ENCODE measurements around the gene NFATC2.

NFATC2 gene

DNA sequence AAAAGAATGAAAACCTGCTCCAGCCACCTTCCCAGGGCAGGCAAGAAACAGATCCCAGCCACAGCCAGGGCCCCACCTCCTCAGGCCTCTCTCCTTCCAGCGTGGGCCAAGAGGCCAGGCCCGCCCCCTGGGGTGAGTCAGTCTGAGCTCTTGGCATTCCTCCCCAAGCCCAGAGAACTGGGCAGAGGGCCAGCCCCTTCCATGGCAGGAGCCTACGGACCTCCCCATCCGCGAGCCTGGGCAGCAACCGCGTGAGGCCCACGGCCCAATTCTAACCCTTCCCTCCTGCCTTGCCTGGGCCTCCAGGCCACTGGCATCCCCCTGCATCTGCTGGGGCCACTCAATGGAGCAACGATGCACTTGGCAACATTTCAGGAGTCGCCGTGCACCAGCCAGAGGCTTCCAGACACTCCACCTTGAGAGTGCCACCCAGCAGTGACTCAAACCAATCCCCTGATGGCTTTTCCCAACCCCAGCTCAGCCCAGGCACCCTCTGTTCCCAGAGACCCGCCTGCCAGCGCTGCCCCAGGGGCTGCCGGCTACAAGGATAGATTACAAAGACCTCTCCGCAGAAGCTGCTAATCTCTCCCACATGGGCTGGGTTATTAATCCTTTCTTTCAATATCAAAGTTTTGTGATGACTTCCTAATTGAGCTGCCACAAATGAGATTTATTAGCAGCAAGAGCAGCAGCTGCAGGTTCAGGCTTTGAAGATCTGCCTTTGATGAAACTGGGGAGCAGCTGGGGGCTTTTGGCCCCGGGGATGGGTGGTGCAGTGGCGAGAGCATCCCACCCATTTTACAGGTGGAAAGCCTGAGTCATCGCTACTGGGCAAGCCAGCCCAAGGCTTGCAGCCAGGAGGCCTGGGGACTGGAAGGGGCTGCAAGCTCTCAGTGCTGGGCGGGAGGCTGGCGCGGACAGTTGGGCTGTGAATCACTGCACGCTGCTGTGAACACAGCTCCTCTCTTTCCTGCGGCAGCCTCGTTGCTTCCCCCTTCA lies 85.7 kb downstream of the NFATC2 start:
- H3K4me1 ChIP-seq: peaks cover 0 to 28% (median 17%) of the 10 kb centered on the region in 4 donors
- peak overlapping the region; percentile 69 to 75 for H3K27ac ChIP-seq
- H3K36me3 ChIP-seq: peaks cover 0 to 4% (median 0%) of the 10 kb centered on the region in 3 donors
- TF ChIP-seq, protein P1, sequence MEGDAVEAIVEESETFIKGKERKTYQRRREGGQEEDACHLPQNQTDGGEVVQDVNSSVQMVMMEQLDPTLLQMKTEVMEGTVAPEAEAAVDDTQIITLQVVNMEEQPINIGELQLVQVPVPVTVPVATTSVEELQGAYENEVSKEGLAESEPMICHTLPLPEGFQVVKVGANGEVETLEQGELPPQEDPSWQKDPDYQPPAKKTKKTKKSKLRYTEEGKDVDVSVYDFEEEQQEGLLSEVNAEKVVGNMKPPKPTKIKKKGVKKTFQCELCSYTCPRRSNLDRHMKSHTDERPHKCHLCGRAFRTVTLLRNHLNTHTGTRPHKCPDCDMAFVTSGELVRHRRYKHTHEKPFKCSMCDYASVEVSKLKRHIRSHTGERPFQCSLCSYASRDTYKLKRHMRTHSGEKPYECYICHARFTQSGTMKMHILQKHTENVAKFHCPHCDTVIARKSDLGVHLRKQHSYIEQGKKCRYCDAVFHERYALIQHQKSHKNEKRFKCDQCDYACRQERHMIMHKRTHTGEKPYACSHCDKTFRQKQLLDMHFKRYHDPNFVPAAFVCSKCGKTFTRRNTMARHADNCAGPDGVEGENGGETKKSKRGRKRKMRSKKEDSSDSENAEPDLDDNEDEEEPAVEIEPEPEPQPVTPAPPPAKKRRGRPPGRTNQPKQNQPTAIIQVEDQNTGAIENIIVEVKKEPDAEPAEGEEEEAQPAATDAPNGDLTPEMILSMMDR (IDR thresholded peaks at IDR 0.05): no peak
- peak; percentile 98 to 99 for DNase-seq
- peak overlapping the region; percentile 24 to 30 for H3K4me3 ChIP-seq
- H3K27me3 ChIP-seq: no peaks in the 10 kb centered on the region
- intact Hi-C loops (cut with DNase I; ENCODE audit: low total_unique reads): loop anchor here (10.0 kb wide), 1 partner anchor 502 kb away; the partner anchor contains the start of genes DPM1 and MOCS3
- H3K9me3 ChIP-seq: no peaks in the 10 kb centered on the region

GRCh38 chr20:51454250-51454865 lies 88.2 kb downstream of the NFATC2 start:
- Histone ChIP-seq H3K27ac (no peak overlapping the region), H3K36me3 (peaks cover 0 to 4% (median 0%) of the 10 kb centered on the region in 3 donors), H3K27me3 (no peaks in the 10 kb centered on the region), H3K4me1 (peaks cover 0 to 35% (median 19%) of the 10 kb centered on the region in 4 donors), H3K9me3 (no peaks in the 10 kb centered on the region), H3K4me3 (no peak overlapping the region)
- intact Hi-C loops (cut with DNase I; ENCODE audit: low total_unique reads): loop anchor here (10.0 kb wide), 1 partner anchor 500 kb away; the partner anchor contains the start of genes DPM1 and MOCS3
- TF ChIP-seq, protein P1 (IDR thresholded peaks at IDR 0.05): no peak
- DNase-seq: no peak

DNA sequence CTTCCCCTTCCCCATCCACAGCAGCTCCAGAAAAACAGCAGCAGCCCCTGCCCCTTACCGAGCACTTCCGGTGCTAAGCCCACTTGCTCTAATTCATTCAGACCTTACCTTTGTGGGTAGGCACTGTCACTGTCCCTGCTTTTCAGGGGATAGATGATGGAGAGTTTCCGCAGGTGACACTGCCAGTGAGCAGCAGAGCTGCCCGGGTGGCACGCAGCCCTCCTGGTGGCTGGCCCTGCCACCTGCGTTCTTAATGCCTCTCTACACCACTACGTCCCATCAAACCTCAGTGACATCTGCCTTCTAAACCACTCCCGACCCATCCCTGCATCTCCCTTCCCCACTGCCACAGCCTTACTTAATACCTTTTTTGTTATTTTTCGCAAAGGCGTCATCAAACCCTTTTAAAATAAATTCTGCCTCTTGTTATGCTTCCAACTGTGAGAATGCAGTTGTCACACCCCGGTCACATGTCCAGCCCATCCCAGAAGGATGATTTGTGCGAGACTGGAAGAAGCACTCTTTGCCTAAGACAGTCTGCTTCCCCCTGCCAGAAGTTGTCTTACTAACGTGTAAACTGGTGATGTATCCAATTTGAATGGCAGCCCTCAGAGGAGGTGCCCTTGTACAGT lies 89.7 kb downstream of the NFATC2 start:
- H3K27me3 ChIP-seq: no peaks in the 10 kb centered on the region
- peaks cover 0 to 4% (median 0%) of the 10 kb centered on the region in 3 donors for H3K36me3 ChIP-seq
- H3K4me3 ChIP-seq: no peak overlapping the region
- DNase-seq: no peak
- no peaks in the 10 kb centered on the region for H3K9me3 ChIP-seq
- peaks cover 0 to 47% (median 32%) of the 10 kb centered on the region in 4 donors for H3K4me1 ChIP-seq
- intact Hi-C loops (cut with DNase I; ENCODE audit: low total_unique reads): loop anchor here (10.0 kb wide), 1 partner anchor 498 kb away; the partner anchor contains the start of genes DPM1 and MOCS3
- H3K27ac ChIP-seq: no peak overlapping the region
- TF ChIP-seq, protein P1 (IDR thresholded peaks at IDR 0.05): no peak

- H3K36me3 ChIP-seq: peaks cover 0 to 4% (median 0%) of the 10 kb centered on the region in 3 donors
- H3K4me3 ChIP-seq: no peak overlapping the region
- TF ChIP-seq, protein P1 (IDR thresholded peaks at IDR 0.05): no peak
- H3K4me1 ChIP-seq: peaks cover 0 to 47% (median 34%) of the 10 kb centered on the region in 4 donors
- H3K27me3 ChIP-seq: no peaks in the 10 kb centered on the region
- H3K9me3 ChIP-seq: no peaks in the 10 kb centered on the region
- no peak overlapping the region for H3K27ac ChIP-seq
- intact Hi-C loops (cut with DNase I; ENCODE audit: low total_unique reads): loop anchor here (10.0 kb wide), 1 partner anchor 497 kb away; the partner anchor contains the start of genes DPM1 and MOCS3
- DNase-seq: no peak
Measured at GRCh38 chr20:51452091-51452613, 90.4 kb downstream of the NFATC2 start.

DNA sequence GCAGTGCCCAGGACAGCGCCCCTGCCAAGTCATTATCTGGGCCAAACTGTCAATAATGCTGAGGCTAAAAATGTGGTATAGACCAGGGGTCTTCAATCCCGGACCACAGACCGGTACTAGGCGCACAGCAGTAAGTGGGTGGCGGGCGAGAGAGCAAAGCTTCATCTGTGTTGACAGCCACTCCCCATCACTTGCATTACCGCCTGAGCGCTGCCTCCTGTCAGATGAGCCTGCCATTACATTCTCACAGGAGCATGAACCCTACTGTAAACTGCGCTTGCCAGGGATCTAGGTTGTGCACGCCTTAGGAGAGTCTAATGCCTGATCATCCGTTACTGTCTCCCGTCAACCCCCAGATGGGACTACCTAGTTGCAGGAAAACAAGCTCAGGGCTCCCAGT lies 91.0 kb downstream of the NFATC2 start:
- peaks cover 0 to 47% (median 34%) of the 10 kb centered on the region in 4 donors for H3K4me1 ChIP-seq
- TF ChIP-seq, protein P1 (IDR thresholded peaks at IDR 0.05): no peak
- no peaks in the 10 kb centered on the region for H3K9me3 ChIP-seq
- H3K27ac ChIP-seq: no peak overlapping the region
- no peak overlapping the region for H3K4me3 ChIP-seq
- H3K27me3 ChIP-seq: no peaks in the 10 kb centered on the region
- intact Hi-C loops (cut with DNase I; ENCODE audit: low total_unique reads): loop anchor here (10.0 kb wide), 1 partner anchor 497 kb away; the partner anchor contains the start of genes DPM1 and MOCS3
- no peak for DNase-seq
- H3K36me3 ChIP-seq: peaks cover 0 to 4% (median 0%) of the 10 kb centered on the region in 3 donors
